Spleen (tissue), 11 donors: ENCODE results near the gene CDKN2A. TPM values are rescaled to one million over a fixed set of nuclear protein-coding genes. Genes with fewer than 3 reads are reported as not detected.
A peak's percentile ranks its signal among the peaks of the same experiment; 100 is the strongest.
"Not testable (repeated sequence)": the region's sequence is repeated elsewhere in the genome, so short reads cannot be mapped to it uniquely, and the experiment has no call there.

ENCODE experiments used
- DNase-seq: peaks from one replicate; pipeline ENCODE4 v3.0.0-alpha.2; 2020
- H3K27ac ChIP-seq, 8 donors: fragments of 200-600 bp; sonication (generic) in 7 of 8; 1 replicate in 4 of 8; 2 replicates in 4 of 8; pipeline versions ENCODE4 v1.5.0 to v1.8.0; 2016 to 2021; ENCODE audit warnings: inconsistent platforms in 4 of 8, mild to moderate bottlenecking in 4 of 8, moderate library complexity in 1 of 8
- H3K27me3 ChIP-seq, 7 donors: fragments of 200-600 bp; sonication (generic) in 6 of 7; replicated peaks in 1 of 7; 1 replicate in 4 of 7; 2 replicates in 3 of 7; pipeline versions ENCODE4 v1.5.0 to v1.8.0; 2016 to 2021; ENCODE audit warnings: inconsistent platforms in 3 of 7, mild to moderate bottlenecking in 1 of 7
- H3K36me3 ChIP-seq, 6 donors: fragments of 200-600 bp; sonication (generic) in 5 of 6; 1 replicate in 4 of 6; 2 replicates in 2 of 6; pipeline versions ENCODE4 v1.5.0 to v1.8.0; 2016 to 2021; ENCODE audit warnings: inconsistent platforms in 2 of 6
- H3K4me1 ChIP-seq, 6 donors: fragments of 200-600 bp; sonication (generic) in 5 of 6; 1 replicate in 3 of 6; 2 replicates in 3 of 6; pipeline versions ENCODE4 v1.5.0 to v1.8.0; 2016 to 2021; ENCODE audit warnings: inconsistent platforms in 3 of 6
- H3K4me3 ChIP-seq, 8 donors: fragments of 200-600 bp; sonication (generic) in 7 of 8; 1 replicate in 4 of 8; 2 replicates in 4 of 8; pipeline versions ENCODE4 v1.5.0 to v1.8.0; 2016 to 2021; ENCODE audit warnings: inconsistent platforms in 4 of 8, mild to moderate bottlenecking in 4 of 8, moderate library complexity in 2 of 8
- H3K9me3 ChIP-seq, 8 donors: fragments of 200-600 bp; sonication (generic) in 7 of 8; 1 replicate in 4 of 8; 2 replicates in 4 of 8; pipeline versions ENCODE4 v1.5.0 to v1.8.0; 2016 to 2021; ENCODE audit warnings: inconsistent platforms in 4 of 8
- POLR2A ChIP-seq, 3 donors: fragments of 450-650 bp; IDR thresholded peaks; one replicate each; pipeline ENCODE4 v1.5.1; 2017; ENCODE audit warnings: antibody characterized with exemption in 3 of 3, mild to moderate bottlenecking in 1 of 3
- POLR2AphosphoS5 ChIP-seq, 3 donors: sonication (generic); formaldehyde crosslinking; IDR thresholded peaks; one replicate each; pipeline ENCODE4 v1.5.1; 2017; ENCODE audit warnings: antibody characterized with exemption in 3 of 3
- WGBS, 5 donors: extraction: QIAGEN DNeasy Blood & Tissue Kit in 3 of 5; methylation state at CpG; one replicate each; pipeline versions ENCODE4 v1.1.5 to v1.1.7; 2013 to 2018; 5-methylcytosine and 5-hydroxymethylcytosine counted together
- intact Hi-C: fragments of 100-400 bp; cut with DNase I; formaldehyde crosslinking; loops from one replicate; pipeline ENCODE4 v1.15.0; 2023; ENCODE audit warnings: low total_unique reads
- polyA plus RNA-seq, 3 donors: library from polyadenylated mRNA; stranded (reverse); fragments of 200-250 nt; gene quantifications; one replicate each; pipeline ENCODE4 v1.2.1, GENCODE V29; 2013
- total RNA-seq, 7 donors: library from RNA; depleted of rRNA in 3 of 7; stranded (reverse); fragments of >200 nt in 3 of 7; fragmentation: NEBNext Ultra II Directional in 4 of 7; extraction: Animal tissue kit (Norgen Biotek cat#: 25700) in 4 of 7; gene quantifications; one replicate each; pipeline versions ENCODE4 v1.1.0 to v1.2.1, GENCODE V29; 2016 to 2021
- TF ChIP-seq, protein P1 (sequence below), 11 experiments: fragments of 200-600 bp in 7 of 11; fragments of 450-650 bp in 4 of 11; sonication (generic) in 4 of 11; IDR thresholded peaks in 8 of 11; conservative IDR thresholded peaks in 3 of 11; 1 replicate in 7 of 11; 2 replicates in 4 of 11; pipeline versions ENCODE4 v1.4.0 to v1.8.0; 2016 to 2021; ENCODE audit warnings: antibody characterized with exemption in 11 of 11, inconsistent platforms in 4 of 11, mild to moderate bottlenecking in 1 of 11
- donor health status: healthy with polysubstance abuse.
- donor health status: DM: no; HTN: no; CAD: no; lungs with moderate emphysema.
- donor health status: DM: no; HTN: no; CAD: no.
- donor health status: Bipolar disorder and iron deficiency.
- donor health status: healthy.
- donor health status: DM: no; HTN: no; CAD: no.
- donor health status: DM: yes; HTN: yes; CAD: no.

CDKN2A gene
- total and polyA plus RNA-seq, 10 donors: 2.3 to 19.7 (median 7.0) TPM

- peak; percentile 87 for DNase-seq
- H3K9me3 ChIP-seq: peaks cover 0 to 38% (median 0%) of the 10 kb centered on the region in 8 donors
- 2 to 6% (median 3%) methylated on average over 23 to 30 of the region's 30 CpGs for WGBS, 5 donors
- intact Hi-C loops: no loop called here
- H3K27ac ChIP-seq: no peak overlapping the region
- H3K4me1 ChIP-seq: peaks cover 13 to 52% (median 26%) of the 10 kb centered on the region in 6 donors
- H3K27me3 ChIP-seq: peaks cover 11 to 100% (median 84%) of the 10 kb centered on the region in 7 donors
- TF ChIP-seq POLR2AphosphoS5 (IDR thresholded peaks at IDR 0.05) (peak in 2 of 3 donors; percentile 22 to 36), POLR2A (IDR thresholded peaks at IDR 0.05) (no peak)
- TF ChIP-seq, protein P1, sequence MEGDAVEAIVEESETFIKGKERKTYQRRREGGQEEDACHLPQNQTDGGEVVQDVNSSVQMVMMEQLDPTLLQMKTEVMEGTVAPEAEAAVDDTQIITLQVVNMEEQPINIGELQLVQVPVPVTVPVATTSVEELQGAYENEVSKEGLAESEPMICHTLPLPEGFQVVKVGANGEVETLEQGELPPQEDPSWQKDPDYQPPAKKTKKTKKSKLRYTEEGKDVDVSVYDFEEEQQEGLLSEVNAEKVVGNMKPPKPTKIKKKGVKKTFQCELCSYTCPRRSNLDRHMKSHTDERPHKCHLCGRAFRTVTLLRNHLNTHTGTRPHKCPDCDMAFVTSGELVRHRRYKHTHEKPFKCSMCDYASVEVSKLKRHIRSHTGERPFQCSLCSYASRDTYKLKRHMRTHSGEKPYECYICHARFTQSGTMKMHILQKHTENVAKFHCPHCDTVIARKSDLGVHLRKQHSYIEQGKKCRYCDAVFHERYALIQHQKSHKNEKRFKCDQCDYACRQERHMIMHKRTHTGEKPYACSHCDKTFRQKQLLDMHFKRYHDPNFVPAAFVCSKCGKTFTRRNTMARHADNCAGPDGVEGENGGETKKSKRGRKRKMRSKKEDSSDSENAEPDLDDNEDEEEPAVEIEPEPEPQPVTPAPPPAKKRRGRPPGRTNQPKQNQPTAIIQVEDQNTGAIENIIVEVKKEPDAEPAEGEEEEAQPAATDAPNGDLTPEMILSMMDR (IDR thresholded peaks at IDR 0.05 in 8 of 11, conservative IDR thresholded peaks at IDR 0.05 in 3 of 11): peak in 6 of 11 experiments; percentile 13 to 46 (median 30)
- peaks cover 0 to 6% (median 0%) of the 10 kb centered on the region in 6 donors for H3K36me3 ChIP-seq
- peak overlapping the region in 7 of 8 donors; percentile 13 to 63 (median 32) for H3K4me3 ChIP-seq
These were observed 28.7 kb downstream of the CDKN2A start for GRCh38 chr9:21965401-21965951.

- Histone ChIP-seq H3K36me3 (peaks cover 0 to under 1% (median 0%) of the 10 kb centered on the region in 6 donors), H3K4me1 (peaks cover 13 to 46% (median 26%) of the 10 kb centered on the region in 6 donors), H3K4me3 (peak overlapping the region in 7 of 8 donors; percentile 13 to 63 (median 32)), H3K27me3 (peaks cover 11 to 99% (median 78%) of the 10 kb centered on the region in 7 donors), H3K27ac (no peak overlapping the region), H3K9me3 (peaks cover 0 to 33% (median 0%) of the 10 kb centered on the region in 8 donors)
- DNase-seq: peak; percentile 79
- 1 to 2% (median 2%) methylated on average over 29 of the region's 29 CpGs for WGBS, 5 donors
- intact Hi-C loops: no loop called here
- TF ChIP-seq, protein P1 (IDR thresholded peaks at IDR 0.05 in 8 of 11, conservative IDR thresholded peaks at IDR 0.05 in 3 of 11): no peak
- no peak for TF ChIP-seq POLR2AphosphoS5 (IDR thresholded peaks at IDR 0.05)
- TF ChIP-seq POLR2A (IDR thresholded peaks at IDR 0.05): no peak
These were observed 29.2 kb downstream of the CDKN2A start for GRCh38 chr9:21964925-21965385.

DNA sequence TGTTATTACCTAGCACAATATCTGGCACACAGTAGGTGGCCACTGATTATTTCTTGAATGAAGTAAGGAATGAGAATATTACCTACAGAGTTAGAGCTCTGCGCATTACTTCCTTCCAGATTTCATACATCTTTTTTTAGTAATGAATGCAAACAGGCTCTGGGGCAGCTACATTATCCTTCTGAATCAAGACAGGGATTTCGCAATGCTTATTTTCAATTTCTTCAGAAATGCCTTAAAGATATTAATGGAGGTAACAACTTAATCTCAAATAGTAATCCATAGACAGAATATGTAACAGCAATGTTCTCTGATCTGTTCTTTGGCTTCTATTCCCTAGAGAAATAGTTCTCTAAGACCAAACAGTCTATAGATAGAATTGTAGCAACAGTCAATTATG, 32.6 kb downstream of the CDKN2A start:
- intact Hi-C loops: no loop called here
- H3K9me3 ChIP-seq: peaks cover 0 to 7% (median 0%) of the 10 kb centered on the region in 8 donors
- H3K27me3 ChIP-seq: peaks cover 8 to 71% (median 45%) of the 10 kb centered on the region in 7 donors
- TF ChIP-seq POLR2A (IDR thresholded peaks at IDR 0.05): no peak
- TF ChIP-seq, protein P1 (IDR thresholded peaks at IDR 0.05 in 8 of 11, conservative IDR thresholded peaks at IDR 0.05 in 3 of 11): no peak
- no peak for TF ChIP-seq POLR2AphosphoS5 (IDR thresholded peaks at IDR 0.05)
- H3K4me1 ChIP-seq: peaks cover 9 to 21% (median 15%) of the 10 kb centered on the region in 6 donors
- H3K27ac ChIP-seq: no peak overlapping the region
- H3K36me3 ChIP-seq: no peaks in the 10 kb centered on the region
- no peak for DNase-seq
- 87 to 97% (median 88%) methylated on average over 2 of the region's 2 CpGs for WGBS, 5 donors
- no peak overlapping the region for H3K4me3 ChIP-seq

DNA sequence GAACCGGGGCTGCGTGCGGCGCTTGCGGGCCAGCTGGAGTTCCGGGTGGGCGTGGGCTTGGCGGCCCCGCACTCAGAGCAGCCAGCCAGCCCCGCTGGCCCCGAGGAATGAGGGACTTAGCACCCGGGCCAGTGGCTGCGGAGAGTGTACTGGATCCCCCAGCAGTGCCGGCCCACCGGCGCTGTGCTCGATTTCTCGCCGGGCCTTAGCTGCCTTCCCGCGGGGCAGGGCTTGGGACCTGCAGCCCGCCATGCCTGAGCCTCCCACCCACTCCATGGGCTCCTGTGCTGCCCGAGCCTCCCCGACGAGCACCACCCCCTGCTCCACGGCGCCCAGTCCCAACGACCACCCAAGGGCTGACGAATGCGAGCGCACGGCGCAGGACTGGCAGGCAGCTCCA, 34.9 kb downstream of the CDKN2A start:
- intact Hi-C loops, H3K9me3 ChIP-seq, H3K36me3 ChIP-seq, H3K27ac ChIP-seq, H3K4me1 ChIP-seq, H3K4me3 ChIP-seq, DNase-seq: not testable (repeated sequence)
- 84 to 98% (median 97%) methylated on average over 11 to 31 of the region's 33 CpGs for WGBS, 5 donors
- H3K27me3 ChIP-seq: peaks cover 0 to 48% (median 22%) of the 10 kb centered on the region in 7 donors
